ENCODE results near the gene TEF.

The TEF gene

DNA sequence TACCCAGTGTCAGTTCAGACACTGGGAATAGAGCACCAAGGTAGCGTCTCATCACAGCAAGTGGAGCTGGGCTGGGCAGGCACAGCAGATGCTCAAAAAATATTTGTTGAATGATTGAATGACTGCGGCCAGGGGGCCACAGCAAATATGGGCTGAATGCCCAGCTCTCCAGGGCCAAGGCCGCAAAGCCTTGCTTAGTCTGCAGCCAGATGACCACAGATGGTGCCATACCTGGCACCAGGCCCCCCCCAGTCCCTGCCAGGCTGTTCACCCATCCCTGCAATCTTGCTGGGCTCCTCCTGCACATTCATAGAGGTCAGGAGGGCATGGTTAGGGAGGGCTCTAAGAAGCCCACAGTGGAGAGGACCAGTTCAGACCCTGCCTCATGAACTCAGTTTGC is 47.5 kb upstream of the TEF start:
- H3K9me2 ChIP-seq (replicated peaks; ENCODE audit: low read depth, low read length), result no peaks in the 10 kb centered on the region
- no peaks in the 10 kb centered on the region for H3F3A ChIP-seq (ENCODE audit: low read depth)
- no peak overlapping the region for H3K4me3 ChIP-seq (ENCODE audit: low read length, poor library complexity, severe bottlenecking)
- peaks cover 49% of the 10 kb centered on the region; the same call in 1 of the 2 replicates for H3K36me3 ChIP-seq (ENCODE audit: insufficient read depth, low read length)
- no peaks in the 10 kb centered on the region for H3K9me3 ChIP-seq (ENCODE audit: insufficient read depth, low read depth, low read length)
- no peaks in the 10 kb centered on the region for H3K4me1 ChIP-seq (ENCODE audit: insufficient read depth, low read length, poor library complexity, severe bottlenecking)
- no peaks in the 10 kb centered on the region for H3K27me3 ChIP-seq (ENCODE audit: insufficient read depth, low read length, poor library complexity, severe bottlenecking)
- no peaks in the 10 kb centered on the region for H4K20me1 ChIP-seq (ENCODE audit: insufficient read depth, low read length, poor library complexity, severe bottlenecking)
- H3K9ac ChIP-seq (ENCODE audit: low read depth, low read length, poor library complexity, severe bottlenecking), result no peak overlapping the region
- no peaks in the 10 kb centered on the region for H3K79me2 ChIP-seq (ENCODE audit: insufficient read depth, low read length)
- H3K4me2 ChIP-seq (ENCODE audit: low read depth, low read length, poor library complexity, severe bottlenecking), result no peak overlapping the region
- no peak for TF ChIP-seq EZH2phosphoT487 (IDR thresholded peaks at IDR 0.05; ENCODE audit: borderline replicate concordance)
- TF ChIP-seq, protein P1, sequence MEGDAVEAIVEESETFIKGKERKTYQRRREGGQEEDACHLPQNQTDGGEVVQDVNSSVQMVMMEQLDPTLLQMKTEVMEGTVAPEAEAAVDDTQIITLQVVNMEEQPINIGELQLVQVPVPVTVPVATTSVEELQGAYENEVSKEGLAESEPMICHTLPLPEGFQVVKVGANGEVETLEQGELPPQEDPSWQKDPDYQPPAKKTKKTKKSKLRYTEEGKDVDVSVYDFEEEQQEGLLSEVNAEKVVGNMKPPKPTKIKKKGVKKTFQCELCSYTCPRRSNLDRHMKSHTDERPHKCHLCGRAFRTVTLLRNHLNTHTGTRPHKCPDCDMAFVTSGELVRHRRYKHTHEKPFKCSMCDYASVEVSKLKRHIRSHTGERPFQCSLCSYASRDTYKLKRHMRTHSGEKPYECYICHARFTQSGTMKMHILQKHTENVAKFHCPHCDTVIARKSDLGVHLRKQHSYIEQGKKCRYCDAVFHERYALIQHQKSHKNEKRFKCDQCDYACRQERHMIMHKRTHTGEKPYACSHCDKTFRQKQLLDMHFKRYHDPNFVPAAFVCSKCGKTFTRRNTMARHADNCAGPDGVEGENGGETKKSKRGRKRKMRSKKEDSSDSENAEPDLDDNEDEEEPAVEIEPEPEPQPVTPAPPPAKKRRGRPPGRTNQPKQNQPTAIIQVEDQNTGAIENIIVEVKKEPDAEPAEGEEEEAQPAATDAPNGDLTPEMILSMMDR (conservative IDR thresholded peaks at IDR 0.05; ENCODE audit: low read length), result no peak
- H2AFZ ChIP-seq (ENCODE audit: low read length), result no peak overlapping the region

DNA sequence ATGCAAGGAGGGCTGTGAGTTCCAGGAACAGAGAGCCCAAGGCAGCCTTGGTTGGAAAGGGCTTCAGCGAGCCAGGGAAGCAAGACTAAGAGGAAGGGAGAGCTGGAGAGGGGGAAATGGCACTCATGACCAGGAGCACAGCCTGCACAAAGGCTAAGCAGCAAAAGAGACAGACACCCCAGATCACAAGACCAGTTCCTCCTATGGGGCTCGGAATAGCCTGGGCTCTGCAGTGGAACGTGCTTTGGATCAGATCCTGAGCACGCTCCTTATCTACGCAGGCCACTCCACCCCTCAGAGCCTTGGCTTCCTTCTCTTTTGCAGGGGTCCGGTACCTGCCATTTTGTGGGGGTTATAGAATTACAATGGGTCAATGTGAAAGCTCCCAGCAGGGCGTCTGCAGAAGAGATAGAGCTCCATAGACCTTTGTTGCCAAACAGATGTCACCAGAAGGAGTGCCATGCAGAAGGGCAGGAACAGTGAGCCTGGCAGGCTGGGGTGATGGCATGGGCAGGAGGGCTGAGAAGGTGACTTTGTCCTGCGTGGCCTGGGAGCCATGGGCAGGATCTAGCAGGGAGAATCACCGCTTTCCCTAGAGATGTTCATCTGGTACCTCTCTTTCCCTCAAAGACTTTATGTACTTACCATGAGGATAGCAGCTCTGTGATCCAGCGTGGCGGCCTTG is 46.6 kb upstream of the TEF start:
- H3K4me1 ChIP-seq (ENCODE audit: insufficient read depth, low read length, poor library complexity, severe bottlenecking), result no peaks in the 10 kb centered on the region
- H4K20me1 ChIP-seq (ENCODE audit: insufficient read depth, low read length, poor library complexity, severe bottlenecking), result no peaks in the 10 kb centered on the region
- no peaks in the 10 kb centered on the region for H3K79me2 ChIP-seq (ENCODE audit: insufficient read depth, low read length)
- no peak overlapping the region for H3K4me3 ChIP-seq (ENCODE audit: low read length, poor library complexity, severe bottlenecking)
- no peak overlapping the region for H2AFZ ChIP-seq (ENCODE audit: low read length)
- no peaks in the 10 kb centered on the region for H3K9me3 ChIP-seq (ENCODE audit: insufficient read depth, low read depth, low read length)
- H3K4me2 ChIP-seq (ENCODE audit: low read depth, low read length, poor library complexity, severe bottlenecking), result no peak overlapping the region
- peaks cover 51% of the 10 kb centered on the region; the same call in 1 of the 2 replicates for H3K36me3 ChIP-seq (ENCODE audit: insufficient read depth, low read length)
- TF ChIP-seq, protein P1 (conservative IDR thresholded peaks at IDR 0.05; ENCODE audit: low read length), result no peak
- no peak for TF ChIP-seq EZH2phosphoT487 (IDR thresholded peaks at IDR 0.05; ENCODE audit: borderline replicate concordance)
- H3K9ac ChIP-seq (ENCODE audit: low read depth, low read length, poor library complexity, severe bottlenecking), result no peak overlapping the region
- H3K27me3 ChIP-seq (ENCODE audit: insufficient read depth, low read length, poor library complexity, severe bottlenecking), result no peaks in the 10 kb centered on the region
- H3F3A ChIP-seq (ENCODE audit: low read depth), result no peaks in the 10 kb centered on the region
- no peaks in the 10 kb centered on the region for H3K9me2 ChIP-seq (replicated peaks; ENCODE audit: low read depth, low read length)

DNA sequence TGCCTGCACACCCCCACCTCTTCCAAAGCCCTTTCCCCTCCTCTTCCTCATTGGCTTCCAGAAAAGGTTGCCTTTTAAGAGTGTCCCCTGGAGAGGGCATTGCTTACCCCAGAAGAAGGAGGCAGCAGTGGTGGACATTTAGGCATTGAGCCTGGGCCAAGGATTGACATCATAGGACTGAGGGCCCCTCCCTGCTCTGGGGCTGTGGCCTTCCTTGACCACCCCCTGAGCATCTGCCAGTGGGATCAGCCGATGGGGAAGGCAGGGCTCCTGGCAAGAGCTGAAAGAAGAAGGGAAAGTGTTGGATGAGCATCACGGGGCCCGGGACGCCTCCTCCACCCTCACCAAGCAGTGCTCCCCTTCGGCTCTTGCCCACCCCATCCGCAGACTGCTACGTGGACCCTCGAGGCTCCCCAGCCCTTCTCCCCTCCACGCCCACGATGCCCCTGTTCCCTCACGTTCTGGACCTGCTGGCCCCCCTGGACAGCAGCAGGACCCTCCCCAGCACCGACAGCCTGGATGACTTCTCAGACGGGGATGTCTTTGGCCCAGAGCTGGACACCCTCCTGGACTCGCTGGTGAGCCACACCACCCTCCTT is 43.0 kb upstream of the TEF start:
- Histone ChIP-seq H4K20me1 (ENCODE audit: insufficient read depth, low read length, poor library complexity, severe bottlenecking) (no peaks in the 10 kb centered on the region), H3K27me3 (ENCODE audit: insufficient read depth, low read length, poor library complexity, severe bottlenecking) (no peaks in the 10 kb centered on the region), H3K9me3 (ENCODE audit: insufficient read depth, low read depth, low read length) (no peaks in the 10 kb centered on the region), H2AFZ (ENCODE audit: low read length) (no peak overlapping the region), H3K4me1 (ENCODE audit: insufficient read depth, low read length, poor library complexity, severe bottlenecking) (no peaks in the 10 kb centered on the region), H3K79me2 (ENCODE audit: insufficient read depth, low read length) (no peaks in the 10 kb centered on the region), H3F3A (ENCODE audit: low read depth) (no peaks in the 10 kb centered on the region), H3K36me3 (ENCODE audit: insufficient read depth, low read length) (peaks cover 54% of the 10 kb centered on the region; the same call in 1 of the 2 replicates), H3K4me2 (ENCODE audit: low read depth, low read length, poor library complexity, severe bottlenecking) (no peak overlapping the region), H3K9me2 (replicated peaks; ENCODE audit: low read depth, low read length) (no peaks in the 10 kb centered on the region), H3K4me3 (ENCODE audit: low read length, poor library complexity, severe bottlenecking) (no peak overlapping the region), H3K9ac (ENCODE audit: low read depth, low read length, poor library complexity, severe bottlenecking) (no peak overlapping the region)
- TF ChIP-seq, protein P1 (conservative IDR thresholded peaks at IDR 0.05; ENCODE audit: low read length), result no peak
- TF ChIP-seq EZH2phosphoT487 (IDR thresholded peaks at IDR 0.05; ENCODE audit: borderline replicate concordance), result no peak

Data from Loucy (cell line).